Pulmonary artery endothelial cell (primary cell): ENCODE measurements around the gene PDE1A. TPM values are rescaled to one million over a fixed set of nuclear protein-coding genes. Genes with fewer than 3 reads are reported as not detected.
"Not testable (repeated sequence)": the region's sequence is repeated elsewhere in the genome, so short reads cannot be mapped to it uniquely, and the experiment has no call there.

ENCODE experiments used
- DNase-seq: peaks from one replicate; pipeline ENCODE4 v3.0.0-alpha.2; 2011; ENCODE audit warnings: low read depth, low spot score
- total RNA-seq: library from RNA; depleted of rRNA; stranded (reverse); fragments of >200 nt; gene quantifications from 2 replicates; pipeline ENCODE4 v1.2.3, GENCODE V29; 2014

PDE1A gene
- total RNA-seq, 1 donor from 2014 or later: 0.07 TPM

- peak; percentile 49 for DNase-seq
Observed at GRCh38 chr2:182280118-182280517, 146.7 kb downstream of the PDE1A start.

GRCh38 chr2:182276662-182277061, 150.2 kb downstream of the PDE1A start:
- DNase-seq: not testable (repeated sequence)

GRCh38 chr2:182267971-182268370, 158.9 kb downstream of the PDE1A start:
- no peak for DNase-seq

GRCh38 chr2:182266909-182267308, 159.9 kb downstream of the PDE1A start:
- no peak for DNase-seq

GRCh38 chr2:182265718-182266117, 161.1 kb downstream of the PDE1A start:
- no peak for DNase-seq

- DNase-seq: no peak
Observed at GRCh38 chr2:182261860-182262387, 164.9 kb downstream of the PDE1A start.

GRCh38 chr2:182259629-182260150, 167.1 kb downstream of the PDE1A start:
- DNase-seq: peak; percentile 33

- no peak for DNase-seq
Observed at GRCh38 chr2:182252534-182252933, 174.3 kb downstream of the PDE1A start.

GRCh38 chr2:182248898-182249297, 177.9 kb downstream of the PDE1A start:
- DNase-seq: no peak

- DNase-seq: no peak
Observed at GRCh38 chr2:182248362-182248761, 178.5 kb downstream of the PDE1A start.

- DNase-seq: no peak
Observed at GRCh38 chr2:182247831-182248230, 179.0 kb downstream of the PDE1A start.

GRCh38 chr2:182245963-182246362, 180.9 kb downstream of the PDE1A start:
- no peak for DNase-seq

- DNase-seq: no peak
Observed at GRCh38 chr2:182242609-182243008, 184.2 kb downstream of the PDE1A start.

- DNase-seq: no peak
Observed at GRCh38 chr2:182241936-182242335, 184.9 kb downstream of the PDE1A start.

GRCh38 chr2:182240862-182241371, 185.9 kb downstream of the PDE1A start:
- no peak for DNase-seq

- DNase-seq: no peak
Observed at GRCh38 chr2:182230561-182230960, 196.3 kb downstream of the PDE1A start.

- no peak for DNase-seq
Observed at GRCh38 chr2:182229297-182229696, 197.5 kb downstream of the PDE1A start.

- DNase-seq: no peak
Observed at GRCh38 chr2:182228741-182229140, 198.1 kb downstream of the PDE1A start.

GRCh38 chr2:182228073-182228473, 198.8 kb downstream of the PDE1A start:
- no peak for DNase-seq

GRCh38 chr2:182226807-182227206, 200.0 kb downstream of the PDE1A start:
- no peak for DNase-seq

- no peak for DNase-seq
Observed at GRCh38 chr2:182224669-182225068, 202.2 kb downstream of the PDE1A start.

- DNase-seq: no peak
Observed at GRCh38 chr2:182220998-182221397, 205.8 kb downstream of the PDE1A start.

- DNase-seq: no peak
Observed at GRCh38 chr2:182220335-182220734, 206.5 kb downstream of the PDE1A start.

- no peak for DNase-seq
Observed at GRCh38 chr2:182210669-182211068, 216.2 kb downstream of the PDE1A start.
